ENCODE measurements around the gene TEAD1.

DNA sequence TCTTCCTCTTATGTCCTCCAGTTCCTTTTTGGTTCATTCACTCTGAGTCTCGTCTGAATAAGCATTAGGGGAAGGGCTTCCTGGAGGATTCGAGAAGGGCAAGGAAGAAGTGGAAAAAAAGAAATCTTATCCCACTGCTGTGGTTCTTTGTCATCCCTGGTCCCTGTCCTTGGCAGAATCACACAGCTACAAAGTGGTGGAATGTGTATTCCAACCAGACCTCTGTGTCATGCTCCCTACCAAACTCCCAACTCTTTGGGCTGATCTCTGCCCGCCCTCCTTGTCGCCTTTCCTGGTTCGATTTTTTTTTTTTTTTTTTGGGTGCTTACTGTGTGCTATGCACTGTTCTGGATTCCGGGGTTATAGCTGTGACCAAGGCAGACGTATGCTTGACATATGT is 61.0 kb downstream of the TEAD1 start:
- no peak for TF ChIP-seq CTCF (IDR thresholded peaks at IDR 0.05)
- no peak for TF ChIP-seq POLR2A (IDR thresholded peaks at IDR 0.05)
